ENCODE measurements around the gene TEPSIN.

GRCh38 chr17:81186203-81186602 is 52.7 kb downstream of the TEPSIN start:
- TF ChIP-seq CTCF (IDR thresholded peaks at IDR 0.05; ENCODE audit: low read length) (no peak), EZH2 (optimal IDR thresholded peaks at IDR 0.05; ENCODE audit: low read depth, low read length) (no peak), EZH2phosphoT487 (IDR thresholded peaks at IDR 0.05; ENCODE audit: low read length) (no peak)
